ENCODE measurements around the gene RAB39A. TPM values are rescaled to one million over a fixed set of nuclear protein-coding genes. Genes with fewer than 3 reads are reported as not detected.

The RAB39A gene
- total RNA-seq, 4 donors from 2014 or later: 0.68 TPM; not detected in 3

- peaks cover 8 to 15% (median 10%) of the 10 kb centered on the region in 4 donors for H3K4me1 ChIP-seq
- no peak overlapping the region for H3K4me3 ChIP-seq
- TF ChIP-seq EP300 (IDR thresholded peaks at IDR 0.05; ENCODE audit: low read depth): no peak
- H3K36me3 ChIP-seq: no peaks in the 10 kb centered on the region
- intact Hi-C loops (cut with DNase I; ENCODE audit: low total_unique reads): no loop called here
- WGBS, 2 donors (ENCODE audit: low coverage in 1 of 2): 67 to 91% methylated on average over 1 to 2 of the region's 2 CpGs
- no peak overlapping the region for H3K27ac ChIP-seq
- H3K9me3 ChIP-seq: no peaks in the 10 kb centered on the region
- H3K27me3 ChIP-seq: peaks cover 16% of the 10 kb centered on the region
- no peak for DNase-seq
- in situ Hi-C loops (cut with MboI; ENCODE audit: low pct_ligation_motif_present in 1 of 4, low pct_unique_long_range_greater_than_20kb in 1 of 4, low sequenced_read_pairs in 3 of 4): no loop called here
Observed at GRCh38 chr11:107924306-107924705, 3.9 kb upstream of the RAB39A start.

DNA sequence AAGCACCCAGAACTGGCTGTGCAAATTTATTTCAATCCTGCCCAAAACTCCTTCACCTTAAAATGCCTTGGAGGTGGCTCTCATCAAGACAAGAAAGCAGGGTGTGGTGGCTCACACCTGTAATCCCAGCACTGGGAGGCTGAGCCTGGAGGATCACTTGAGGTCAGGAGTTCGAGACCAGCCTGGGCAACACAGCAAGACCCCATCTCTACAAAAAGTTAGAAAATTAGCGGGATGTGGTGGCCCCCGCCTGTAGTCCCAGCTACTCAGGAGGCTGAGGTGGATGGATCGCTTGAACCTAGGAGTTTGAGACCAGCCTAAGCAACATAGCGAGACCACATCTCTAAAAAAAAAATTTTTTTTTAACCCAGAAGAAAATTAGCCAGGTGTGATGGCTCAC lies 689 bp upstream of the RAB39A start:
- H3K36me3 ChIP-seq: no peaks in the 10 kb centered on the region
- WGBS, 2 donors (ENCODE audit: low coverage in 1 of 2): 86 to 89% methylated on average over 4 to 5 of the region's 5 CpGs
- H3K4me1 ChIP-seq: peaks cover 8 to 19% (median 10%) of the 10 kb centered on the region in 4 donors
- no peaks in the 10 kb centered on the region for H3K9me3 ChIP-seq
- peak overlapping the region in 2 of 4 donors; percentile 38 to 63 for H3K4me3 ChIP-seq
- TF ChIP-seq EP300 (IDR thresholded peaks at IDR 0.05; ENCODE audit: low read depth): no peak
- no peak for TF ChIP-seq POLR2A (IDR thresholded peaks at IDR 0.05)
- TF ChIP-seq CTCF (IDR thresholded peaks at IDR 0.05): no peak
- TF ChIP-seq POLR2AphosphoS5 (IDR thresholded peaks at IDR 0.05): no peak
- no peak overlapping the region for H3K27ac ChIP-seq
- DNase-seq: no peak
- peaks cover 33% of the 10 kb centered on the region for H3K27me3 ChIP-seq
- intact Hi-C loops (cut with DNase I; ENCODE audit: low total_unique reads): no loop called here
- in situ Hi-C loops (cut with MboI; ENCODE audit: low pct_ligation_motif_present in 1 of 4, low pct_unique_long_range_greater_than_20kb in 1 of 4, low sequenced_read_pairs in 3 of 4): no loop called here

- DNase-seq: peak; percentile 10
- Histone ChIP-seq H3K27ac (peak overlapping the region; percentile 33 to 58 (median 52)), H3K9me3 (no peaks in the 10 kb centered on the region), H3K36me3 (no peaks in the 10 kb centered on the region), H3K27me3 (peaks cover 33% of the 10 kb centered on the region), H3K4me3 (peak overlapping the region; percentile 10 to 63 (median 30)), H3K4me1 (peaks cover 8 to 19% (median 10%) of the 10 kb centered on the region in 4 donors)
- 3% methylated on average over 38 of the region's 41 CpGs; no CpG with 5 or more reads in 1 of the 2 donors for WGBS, 2 donors (ENCODE audit: low coverage in 1 of 2)
- intact Hi-C loops (cut with DNase I; ENCODE audit: low total_unique reads): no loop called here
- in situ Hi-C loops (cut with MboI; ENCODE audit: low pct_ligation_motif_present in 1 of 4, low pct_unique_long_range_greater_than_20kb in 1 of 4, low sequenced_read_pairs in 3 of 4): no loop called here
- no peak for TF ChIP-seq EP300 (IDR thresholded peaks at IDR 0.05; ENCODE audit: low read depth)
- no peak for TF ChIP-seq POLR2AphosphoS5 (IDR thresholded peaks at IDR 0.05)
- TF ChIP-seq CTCF (IDR thresholded peaks at IDR 0.05): no peak
- no peak for TF ChIP-seq POLR2A (IDR thresholded peaks at IDR 0.05)
Observed at GRCh38 chr11:107928767-107929507, 689 bp downstream of the RAB39A start.

DNA sequence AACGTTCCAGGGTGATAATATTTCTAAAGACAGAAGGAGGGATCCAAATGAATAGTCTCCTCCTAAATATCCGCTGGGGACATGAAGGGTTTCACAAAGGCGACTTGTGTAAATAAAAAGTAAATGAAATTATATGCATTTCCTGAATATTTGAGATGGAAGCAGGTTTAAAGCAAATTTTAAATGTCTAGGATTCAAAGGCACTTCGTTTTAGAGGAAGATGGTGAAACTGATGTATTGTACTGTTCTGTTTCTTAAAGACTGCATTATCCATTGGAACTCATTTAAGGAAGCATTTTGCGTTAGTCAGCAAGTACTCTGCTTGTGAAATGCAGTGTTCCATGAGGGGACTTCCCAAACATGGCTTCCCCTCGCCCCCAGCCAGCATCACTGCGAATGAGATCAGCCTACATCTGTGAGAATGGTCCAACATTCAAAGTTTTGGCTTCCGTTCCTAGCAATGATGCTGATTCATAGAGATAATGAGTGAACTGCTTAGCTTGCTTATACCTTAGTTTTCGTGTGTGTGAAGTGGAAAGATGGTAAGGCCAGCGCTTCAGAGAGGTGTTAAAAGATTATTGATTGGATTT lies 1.5 kb downstream of the RAB39A start:
- Histone ChIP-seq H3K27ac (no peak overlapping the region), H3K9me3 (no peaks in the 10 kb centered on the region), H3K4me3 (peak overlapping the region in 1 of 4 donors; percentile 21), H3K36me3 (no peaks in the 10 kb centered on the region), H3K4me1 (peaks cover 8 to 19% (median 10%) of the 10 kb centered on the region in 4 donors), H3K27me3 (peaks cover 33% of the 10 kb centered on the region)
- TF ChIP-seq POLR2AphosphoS5 (IDR thresholded peaks at IDR 0.05): no peak
- TF ChIP-seq POLR2A (IDR thresholded peaks at IDR 0.05): no peak
- no peak for TF ChIP-seq CTCF (IDR thresholded peaks at IDR 0.05)
- TF ChIP-seq EP300 (IDR thresholded peaks at IDR 0.05; ENCODE audit: low read depth): no peak
- in situ Hi-C loops (cut with MboI; ENCODE audit: low pct_ligation_motif_present in 1 of 4, low pct_unique_long_range_greater_than_20kb in 1 of 4, low sequenced_read_pairs in 3 of 4): no loop called here
- no peak for DNase-seq
- WGBS, 2 donors (ENCODE audit: low coverage in 1 of 2): 28 to 32% methylated on average over 6 to 10 of the region's 10 CpGs
- intact Hi-C loops (cut with DNase I; ENCODE audit: low total_unique reads): no loop called here

Data from transverse colon (tissue), 4 donors.